ENCODE measurements around the gene F2R. TPM values are rescaled to one million over a fixed set of nuclear protein-coding genes. Genes with fewer than 3 reads are reported as not detected.
"Not testable (repeated sequence)": the region's sequence is repeated elsewhere in the genome, so short reads cannot be mapped to it uniquely, and the experiment has no call there.

The F2R gene
- total RNA-seq, 6 experiments from 2014 or later: 47.0 to 73.5 (median 65.5) TPM

GRCh38 chr5:76757049-76757448 lies 41.1 kb downstream of the F2R start:
- Mint-ChIP-seq H3K4me1 (ENCODE audit: low read depth) (no peaks in the 10 kb centered on the region), H3K27me3 (ENCODE audit: insufficient read depth) (peaks cover 10% of the 10 kb centered on the region), H3K27ac (no peak overlapping the region), H3K4me3 (no peak overlapping the region), H3K9me3 (no peaks in the 10 kb centered on the region), H3K36me3 (ENCODE audit: low read depth) (no peaks in the 10 kb centered on the region)
- no peak for DNase-seq
- TF ChIP-seq, protein P1, sequence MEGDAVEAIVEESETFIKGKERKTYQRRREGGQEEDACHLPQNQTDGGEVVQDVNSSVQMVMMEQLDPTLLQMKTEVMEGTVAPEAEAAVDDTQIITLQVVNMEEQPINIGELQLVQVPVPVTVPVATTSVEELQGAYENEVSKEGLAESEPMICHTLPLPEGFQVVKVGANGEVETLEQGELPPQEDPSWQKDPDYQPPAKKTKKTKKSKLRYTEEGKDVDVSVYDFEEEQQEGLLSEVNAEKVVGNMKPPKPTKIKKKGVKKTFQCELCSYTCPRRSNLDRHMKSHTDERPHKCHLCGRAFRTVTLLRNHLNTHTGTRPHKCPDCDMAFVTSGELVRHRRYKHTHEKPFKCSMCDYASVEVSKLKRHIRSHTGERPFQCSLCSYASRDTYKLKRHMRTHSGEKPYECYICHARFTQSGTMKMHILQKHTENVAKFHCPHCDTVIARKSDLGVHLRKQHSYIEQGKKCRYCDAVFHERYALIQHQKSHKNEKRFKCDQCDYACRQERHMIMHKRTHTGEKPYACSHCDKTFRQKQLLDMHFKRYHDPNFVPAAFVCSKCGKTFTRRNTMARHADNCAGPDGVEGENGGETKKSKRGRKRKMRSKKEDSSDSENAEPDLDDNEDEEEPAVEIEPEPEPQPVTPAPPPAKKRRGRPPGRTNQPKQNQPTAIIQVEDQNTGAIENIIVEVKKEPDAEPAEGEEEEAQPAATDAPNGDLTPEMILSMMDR (IDR thresholded peaks at IDR 0.05): no peak

GRCh38 chr5:76761118-76761517 lies 45.2 kb downstream of the F2R start:
- H3K27me3 Mint-ChIP-seq (ENCODE audit: insufficient read depth): peaks cover 11% of the 10 kb centered on the region
- peaks cover 16% of the 10 kb centered on the region for H3K4me1 Mint-ChIP-seq (ENCODE audit: low read depth)
- peaks cover 19% of the 10 kb centered on the region for H3K36me3 Mint-ChIP-seq (ENCODE audit: low read depth)
- H3K27ac Mint-ChIP-seq, H3K4me3 Mint-ChIP-seq, DNase-seq: not testable (repeated sequence)
- H3K9me3 Mint-ChIP-seq: peaks cover 21% of the 10 kb centered on the region

GRCh38 chr5:76762484-76762883 lies 46.6 kb downstream of the F2R start:
- no peak overlapping the region for H3K27ac Mint-ChIP-seq
- peaks cover 21% of the 10 kb centered on the region for H3K9me3 Mint-ChIP-seq
- H3K4me3 Mint-ChIP-seq: no peak overlapping the region
- H3K36me3 Mint-ChIP-seq (ENCODE audit: low read depth): peaks cover 19% of the 10 kb centered on the region
- H3K27me3 Mint-ChIP-seq (ENCODE audit: insufficient read depth): peaks cover 11% of the 10 kb centered on the region
- H3K4me1 Mint-ChIP-seq (ENCODE audit: low read depth): peaks cover 30% of the 10 kb centered on the region
- no peak for DNase-seq
- TF ChIP-seq, protein P1 (IDR thresholded peaks at IDR 0.05): no peak

DNA sequence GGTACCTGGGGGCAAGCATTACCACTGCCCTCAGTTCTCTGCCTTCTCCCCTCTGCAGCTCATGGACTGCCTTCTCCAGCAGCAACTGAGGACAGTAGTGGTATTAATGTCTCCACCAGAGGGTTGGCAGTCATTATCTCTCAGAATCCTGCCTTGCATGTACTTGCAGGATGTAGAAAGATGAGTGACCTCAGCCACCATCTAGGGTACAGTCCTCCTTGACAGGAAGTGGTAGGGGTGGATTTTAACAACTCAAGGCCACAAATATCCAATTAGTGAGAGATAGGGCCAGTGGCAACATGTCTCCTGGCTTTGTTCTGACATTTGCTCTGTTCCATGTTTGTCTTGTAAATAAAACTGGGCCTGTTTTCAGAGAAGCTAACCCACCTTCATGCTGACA lies 47.2 kb downstream of the F2R start:
- Mint-ChIP-seq H3K27me3 (ENCODE audit: insufficient read depth) (peaks cover 11% of the 10 kb centered on the region), H3K9me3 (peaks cover 21% of the 10 kb centered on the region), H3K4me3 (no peak overlapping the region), H3K36me3 (ENCODE audit: low read depth) (peaks cover 19% of the 10 kb centered on the region), H3K4me1 (ENCODE audit: low read depth) (peaks cover 36% of the 10 kb centered on the region), H3K27ac (no peak overlapping the region)
- TF ChIP-seq, protein P1 (IDR thresholded peaks at IDR 0.05): no peak
- no peak for DNase-seq

- TF ChIP-seq, protein P1 (IDR thresholded peaks at IDR 0.05): no peak
- Mint-ChIP-seq H3K36me3 (ENCODE audit: low read depth) (peaks cover 19% of the 10 kb centered on the region), H3K27me3 (ENCODE audit: insufficient read depth) (peaks cover 3% of the 10 kb centered on the region), H3K4me3 (no peak overlapping the region), H3K9me3 (peaks cover 21% of the 10 kb centered on the region), H3K27ac (no peak overlapping the region), H3K4me1 (ENCODE audit: low read depth) (peaks cover 38% of the 10 kb centered on the region)
- no peak for DNase-seq
Measured at GRCh38 chr5:76764374-76764773, 48.4 kb downstream of the F2R start.

- peaks cover 19% of the 10 kb centered on the region for H3K36me3 Mint-ChIP-seq (ENCODE audit: low read depth)
- peak; percentile 81 for DNase-seq
- peaks cover 38% of the 10 kb centered on the region for H3K4me1 Mint-ChIP-seq (ENCODE audit: low read depth)
- H3K27me3 Mint-ChIP-seq (ENCODE audit: insufficient read depth): peaks cover 3% of the 10 kb centered on the region
- TF ChIP-seq, protein P1 (IDR thresholded peaks at IDR 0.05): no peak
- peak overlapping the region; percentile 18; the same call in 1 of the 2 replicates for H3K4me3 Mint-ChIP-seq
- H3K27ac Mint-ChIP-seq: peak overlapping the region; percentile 70
- H3K9me3 Mint-ChIP-seq: peaks cover 21% of the 10 kb centered on the region
Measured at GRCh38 chr5:76765249-76765648, 49.3 kb downstream of the F2R start.
